ENCODE measurements around the gene WDR90. TPM values are rescaled to one million over a fixed set of nuclear protein-coding genes. Genes with fewer than 3 reads are reported as not detected.

The WDR90 gene
- total and polyA plus RNA-seq, 2 of the 13 experiments (the other 11 are each of a cell fraction or from before 2014, with no cell fraction given), result 14.9 to 28.9 TPM

DNA sequence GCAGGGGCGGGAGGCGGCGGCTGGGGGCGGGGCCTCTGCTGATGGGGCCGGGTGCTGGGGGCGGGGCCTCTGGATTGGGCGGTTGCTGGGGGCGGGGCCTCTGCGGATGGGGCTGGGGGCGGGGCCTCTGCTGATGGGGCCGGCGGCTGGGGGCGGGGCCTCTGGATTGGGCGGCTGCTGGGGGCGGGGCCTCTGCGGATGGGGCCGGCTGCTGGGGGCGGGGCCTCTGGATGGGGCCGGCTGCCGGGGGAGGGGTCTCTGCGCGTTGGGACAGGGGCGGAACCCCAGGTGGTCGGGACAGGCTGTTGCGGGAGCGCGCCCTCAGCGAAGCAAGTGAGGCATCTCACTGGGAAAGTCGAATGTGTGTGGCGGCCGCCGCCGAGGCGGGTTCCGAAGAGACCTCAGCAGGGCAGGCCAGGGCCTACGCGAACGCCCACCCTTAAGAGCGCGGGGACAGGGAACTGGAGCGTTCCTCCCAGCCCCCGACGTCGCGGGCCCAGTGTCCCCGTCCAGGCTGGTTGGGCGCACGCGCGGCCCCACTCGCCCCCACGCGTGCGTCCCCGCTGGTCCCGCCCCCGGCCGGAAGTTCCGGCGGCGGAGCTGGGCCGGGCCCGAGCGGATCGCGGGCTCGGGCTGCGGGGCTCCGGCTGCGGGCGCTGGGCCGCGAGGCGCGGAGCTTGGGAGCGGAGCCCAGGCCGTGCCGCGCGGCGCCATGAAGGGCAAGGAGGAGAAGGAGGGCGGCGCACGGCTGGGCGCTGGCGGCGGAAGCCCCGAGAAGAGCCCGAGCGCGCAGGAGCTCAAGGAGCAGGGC lies 30.9 kb downstream of the WDR90 start, which contains the start of gene STUB1 (continued):
- TF ChIP-seq, protein P1, sequence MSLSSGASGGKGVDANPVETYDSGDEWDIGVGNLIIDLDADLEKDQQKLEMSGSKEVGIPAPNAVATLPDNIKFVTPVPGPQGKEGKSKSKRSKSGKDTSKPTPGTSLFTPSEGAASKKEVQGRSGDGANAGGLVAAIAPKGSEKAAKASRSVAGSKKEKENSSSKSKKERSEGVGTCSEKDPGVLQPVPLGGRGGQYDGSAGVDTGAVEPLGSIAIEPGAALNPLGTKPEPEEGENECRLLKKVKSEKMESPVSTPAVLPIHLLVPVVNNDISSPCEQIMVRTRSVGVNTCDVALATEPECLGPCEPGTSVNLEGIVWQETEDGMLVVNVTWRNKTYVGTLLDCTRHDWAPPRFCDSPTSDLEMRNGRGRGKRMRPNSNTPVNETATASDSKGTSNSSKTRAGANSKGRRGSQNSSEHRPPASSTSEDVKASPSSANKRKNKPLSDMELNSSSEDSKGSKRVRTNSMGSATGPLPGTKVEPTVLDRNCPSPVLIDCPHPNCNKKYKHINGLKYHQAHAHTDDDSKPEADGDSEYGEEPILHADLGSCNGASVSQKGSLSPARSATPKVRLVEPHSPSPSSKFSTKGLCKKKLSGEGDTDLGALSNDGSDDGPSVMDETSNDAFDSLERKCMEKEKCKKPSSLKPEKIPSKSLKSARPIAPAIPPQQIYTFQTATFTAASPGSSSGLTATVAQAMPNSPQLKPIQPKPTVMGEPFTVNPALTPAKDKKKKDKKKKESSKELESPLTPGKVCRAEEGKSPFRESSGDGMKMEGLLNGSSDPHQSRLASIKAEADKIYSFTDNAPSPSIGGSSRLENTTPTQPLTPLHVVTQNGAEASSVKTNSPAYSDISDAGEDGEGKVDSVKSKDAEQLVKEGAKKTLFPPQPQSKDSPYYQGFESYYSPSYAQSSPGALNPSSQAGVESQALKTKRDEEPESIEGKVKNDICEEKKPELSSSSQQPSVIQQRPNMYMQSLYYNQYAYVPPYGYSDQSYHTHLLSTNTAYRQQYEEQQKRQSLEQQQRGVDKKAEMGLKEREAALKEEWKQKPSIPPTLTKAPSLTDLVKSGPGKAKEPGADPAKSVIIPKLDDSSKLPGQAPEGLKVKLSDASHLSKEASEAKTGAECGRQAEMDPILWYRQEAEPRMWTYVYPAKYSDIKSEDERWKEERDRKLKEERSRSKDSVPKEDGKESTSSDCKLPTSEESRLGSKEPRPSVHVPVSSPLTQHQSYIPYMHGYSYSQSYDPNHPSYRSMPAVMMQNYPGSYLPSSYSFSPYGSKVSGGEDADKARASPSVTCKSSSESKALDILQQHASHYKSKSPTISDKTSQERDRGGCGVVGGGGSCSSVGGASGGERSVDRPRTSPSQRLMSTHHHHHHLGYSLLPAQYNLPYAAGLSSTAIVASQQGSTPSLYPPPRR (CRISPR knock-in tag; IDR thresholded peaks at IDR 0.05; ENCODE audit: borderline replicate concordance), result no peak; the same call in 1 of the 2 replicates
- TF ChIP-seq KLF11 (CRISPR knock-in tag; IDR thresholded peaks at IDR 0.05) (no peak), KAT8 (CRISPR knock-in tag; IDR thresholded peaks at IDR 0.05) (no peak), SRSF4 (IDR thresholded peaks at IDR 0.05; ENCODE audit: low read depth, low read length, poor library complexity, severe bottlenecking) (no peak), CREB1 (IDR thresholded peaks at IDR 0.05) (no peak), CREB1 (CRISPR knock-in tag; IDR thresholded peaks at IDR 0.05) (no peak), ZNF543 (CRISPR knock-in tag; IDR thresholded peaks at IDR 0.05) (0 out of 2 replicates have a peak, but pooled peaks have one; percentile 4), XRCC5 (optimal IDR thresholded peaks at IDR 0.05; ENCODE audit: low read length) (no peak), RFX5 (IDR thresholded peaks at IDR 0.05; ENCODE audit: low read depth, low read length) (no peak), ZNF431 (CRISPR knock-in tag; IDR thresholded peaks at IDR 0.05; ENCODE audit: borderline replicate concordance, low read depth) (no peak), ZNF629 (CRISPR knock-in tag; conservative IDR thresholded peaks at IDR 0.05) (no peak), THAP11 (CRISPR knock-in tag; IDR thresholded peaks at IDR 0.05) (peak; percentile 59; the same call in 1 of the 2 replicates), SALL1 (CRISPR knock-in tag; IDR thresholded peaks at IDR 0.05) (0 out of 2 replicates have a peak, but pooled peaks have one; percentile 27)
- TF ChIP-seq, protein P2, sequence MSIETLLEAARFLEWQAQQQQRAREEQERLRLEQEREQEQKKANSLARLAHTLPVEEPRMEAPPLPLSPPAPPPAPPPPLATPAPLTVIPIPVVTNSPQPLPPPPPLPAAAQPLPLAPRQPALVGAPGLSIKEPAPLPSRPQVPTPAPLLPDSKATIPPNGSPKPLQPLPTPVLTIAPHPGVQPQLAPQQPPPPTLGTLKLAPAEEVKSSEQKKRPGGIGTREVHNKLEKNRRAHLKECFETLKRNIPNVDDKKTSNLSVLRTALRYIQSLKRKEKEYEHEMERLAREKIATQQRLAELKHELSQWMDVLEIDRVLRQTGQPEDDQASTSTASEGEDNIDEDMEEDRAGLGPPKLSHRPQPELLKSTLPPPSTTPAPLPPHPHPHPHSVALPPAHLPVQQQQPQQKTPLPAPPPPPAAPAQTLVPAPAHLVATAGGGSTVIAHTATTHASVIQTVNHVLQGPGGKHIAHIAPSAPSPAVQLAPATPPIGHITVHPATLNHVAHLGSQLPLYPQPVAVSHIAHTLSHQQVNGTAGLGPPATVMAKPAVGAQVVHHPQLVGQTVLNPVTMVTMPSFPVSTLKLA (IDR thresholded peaks at IDR 0.05), result peak; percentile 17; the same call in 1 of the 2 replicates
- TF ChIP-seq, protein P3, sequence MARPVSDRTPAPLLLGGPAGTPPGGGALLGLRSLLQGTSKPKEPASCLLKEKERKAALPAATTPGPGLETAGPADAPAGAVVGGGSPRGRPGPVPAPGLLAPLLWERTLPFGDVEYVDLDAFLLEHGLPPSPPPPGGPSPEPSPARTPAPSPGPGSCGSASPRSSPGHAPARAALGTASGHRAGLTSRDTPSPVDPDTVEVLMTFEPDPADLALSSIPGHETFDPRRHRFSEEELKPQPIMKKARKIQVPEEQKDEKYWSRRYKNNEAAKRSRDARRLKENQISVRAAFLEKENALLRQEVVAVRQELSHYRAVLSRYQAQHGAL (CRISPR knock-in tag; IDR thresholded peaks at IDR 0.05; ENCODE audit: not compliant biosample characterization), result no peak
- TF ChIP-seq, protein P4, sequence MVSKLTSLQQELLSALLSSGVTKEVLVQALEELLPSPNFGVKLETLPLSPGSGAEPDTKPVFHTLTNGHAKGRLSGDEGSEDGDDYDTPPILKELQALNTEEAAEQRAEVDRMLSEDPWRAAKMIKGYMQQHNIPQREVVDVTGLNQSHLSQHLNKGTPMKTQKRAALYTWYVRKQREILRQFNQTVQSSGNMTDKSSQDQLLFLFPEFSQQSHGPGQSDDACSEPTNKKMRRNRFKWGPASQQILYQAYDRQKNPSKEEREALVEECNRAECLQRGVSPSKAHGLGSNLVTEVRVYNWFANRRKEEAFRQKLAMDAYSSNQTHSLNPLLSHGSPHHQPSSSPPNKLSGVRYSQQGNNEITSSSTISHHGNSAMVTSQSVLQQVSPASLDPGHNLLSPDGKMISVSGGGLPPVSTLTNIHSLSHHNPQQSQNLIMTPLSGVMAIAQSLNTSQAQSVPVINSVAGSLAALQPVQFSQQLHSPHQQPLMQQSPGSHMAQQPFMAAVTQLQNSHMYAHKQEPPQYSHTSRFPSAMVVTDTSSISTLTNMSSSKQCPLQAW (CRISPR knock-in tag; IDR thresholded peaks at IDR 0.05), result no peak; the same call in 1 of the 2 replicates
- TF ChIP-seq, protein P5, sequence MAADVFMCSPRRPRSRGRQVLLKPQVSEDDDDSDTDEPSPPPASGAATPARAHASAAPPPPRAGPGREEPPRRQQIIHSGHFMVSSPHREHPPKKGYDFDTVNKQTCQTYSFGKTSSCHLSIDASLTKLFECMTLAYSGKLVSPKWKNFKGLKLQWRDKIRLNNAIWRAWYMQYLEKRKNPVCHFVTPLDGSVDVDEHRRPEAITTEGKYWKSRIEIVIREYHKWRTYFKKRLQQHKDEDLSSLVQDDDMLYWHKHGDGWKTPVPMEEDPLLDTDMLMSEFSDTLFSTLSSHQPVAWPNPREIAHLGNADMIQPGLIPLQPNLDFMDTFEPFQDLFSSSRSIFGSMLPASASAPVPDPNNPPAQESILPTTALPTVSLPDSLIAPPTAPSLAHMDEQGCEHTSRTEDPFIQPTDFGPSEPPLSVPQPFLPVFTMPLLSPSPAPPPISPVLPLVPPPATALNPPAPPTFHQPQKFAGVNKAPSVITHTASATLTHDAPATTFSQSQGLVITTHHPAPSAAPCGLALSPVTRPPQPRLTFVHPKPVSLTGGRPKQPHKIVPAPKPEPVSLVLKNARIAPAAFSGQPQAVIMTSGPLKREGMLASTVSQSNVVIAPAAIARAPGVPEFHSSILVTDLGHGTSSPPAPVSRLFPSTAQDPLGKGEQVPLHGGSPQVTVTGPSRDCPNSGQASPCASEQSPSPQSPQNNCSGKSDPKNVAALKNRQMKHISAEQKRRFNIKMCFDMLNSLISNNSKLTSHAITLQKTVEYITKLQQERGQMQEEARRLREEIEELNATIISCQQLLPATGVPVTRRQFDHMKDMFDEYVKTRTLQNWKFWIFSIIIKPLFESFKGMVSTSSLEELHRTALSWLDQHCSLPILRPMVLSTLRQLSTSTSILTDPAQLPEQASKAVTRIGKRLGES (CRISPR knock-in tag; IDR thresholded peaks at IDR 0.05; ENCODE audit: borderline replicate concordance), result 0 out of 2 replicates have a peak, but pooled peaks have one; percentile 34
